GM18951 (cell line): ENCODE measurements around the gene ARHGEF39.
"Not testable (repeated sequence)": the region's sequence is repeated elsewhere in the genome, so short reads cannot be mapped to it uniquely, and the experiment has no call there.

Source experiments
- POLR2A ChIP-seq: IDR thresholded peaks from 4 replicates; pipeline ENCODE4 v1.6.1; 2011; ENCODE audit warnings: mild to moderate bottlenecking; ENCODE audit not compliant: insufficient read length, insufficient read depth; ENCODE audit errors: extremely low read depth
- in situ Hi-C: fragments of 300-500 bp; cut with MboI; formaldehyde crosslinking; loops from one replicate; pipeline ENCODE4 v1.12.0; 2022; ENCODE audit warnings: low sequenced_read_pairs, mixed read lengths, inconsistent platforms; ENCODE audit not compliant: unreplicated experiment

Gene ARHGEF39

GRCh38 chr9:35618854-35619799 lies 45.9 kb downstream of the ARHGEF39 start:
- in situ Hi-C loops = no loop called here
- TF ChIP-seq POLR2A = peak; percentile 49

DNA sequence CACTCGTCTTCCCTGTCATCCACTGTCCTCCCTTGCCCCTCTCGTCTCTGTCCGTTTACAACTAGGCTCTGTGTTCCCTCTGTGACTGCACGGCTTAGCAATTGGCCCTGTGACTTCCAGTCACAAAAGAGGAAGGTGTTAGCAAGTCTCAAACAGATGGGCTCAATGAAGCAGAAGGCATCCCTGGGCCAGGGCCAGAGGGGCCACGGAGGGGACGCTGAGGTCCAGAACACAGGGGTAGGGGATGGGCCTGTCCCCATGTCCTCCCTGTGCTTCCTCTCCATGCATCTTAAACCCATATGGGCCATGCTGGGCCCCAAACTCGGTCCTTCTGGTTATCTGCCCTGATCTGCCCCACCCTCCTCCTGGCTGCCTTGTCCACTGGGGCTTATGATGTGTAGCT lies 46.7 kb downstream of the ARHGEF39 start, which contains the start of gene CD72:
Gene CD72, minus strand, starts transcription at position 89 of the 403 bp plus-strand sequence. CDS start 110 bp downstream, outside the sequence.
- in situ Hi-C loops = no loop called here

GRCh38 chr9:35617548-35617947 lies 47.4 kb downstream of the ARHGEF39 start:
- TF ChIP-seq POLR2A = no peak
- in situ Hi-C loops = no loop called here

More for the DNA sequence above, 46.7 kb downstream of the ARHGEF39 start, which contains the start of gene CD72:
- peak; percentile 41 for TF ChIP-seq POLR2A

GRCh38 chr9:35616681-35617459 lies 48.1 kb downstream of the ARHGEF39 start:
- peak; percentile 71 for TF ChIP-seq POLR2A
- in situ Hi-C loops = no loop called here

- TF ChIP-seq POLR2A = no peak
- in situ Hi-C loops = no loop called here
Observed at GRCh38 chr9:35615981-35616680, 48.9 kb downstream of the ARHGEF39 start.

- in situ Hi-C loops = no loop called here
- no peak for TF ChIP-seq POLR2A
Observed at GRCh38 chr9:35612843-35613242, 52.2 kb downstream of the ARHGEF39 start.

GRCh38 chr9:35612066-35612465 lies 52.9 kb downstream of the ARHGEF39 start:
- in situ Hi-C loops = not testable (repeated sequence)

- in situ Hi-C loops = no loop called here
- no peak for TF ChIP-seq POLR2A
Observed at GRCh38 chr9:35611230-35611797, 53.7 kb downstream of the ARHGEF39 start.

DNA sequence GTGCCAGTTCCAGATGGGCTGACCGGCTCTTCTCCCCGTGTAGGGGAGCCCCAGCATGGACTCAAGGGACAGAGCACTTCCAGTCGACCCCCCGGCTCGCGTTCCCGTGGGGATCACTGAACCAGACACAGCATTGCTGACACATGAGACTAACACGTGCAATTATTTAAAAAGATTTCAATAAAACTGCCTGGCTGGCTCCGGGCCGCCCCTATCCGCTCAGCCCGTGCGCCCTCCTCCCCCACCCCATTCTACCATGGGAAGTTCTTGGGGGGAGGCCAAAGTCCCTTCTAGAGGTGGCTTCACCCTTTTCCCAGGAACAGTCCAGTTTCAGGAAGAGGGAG lies 55.2 kb downstream of the ARHGEF39 start:
- in situ Hi-C loops = no loop called here
- no peak for TF ChIP-seq POLR2A
